ENCODE measurements around the gene SEPTIN10. TPM values are rescaled to one million over a fixed set of nuclear protein-coding genes. Genes with fewer than 3 reads are reported as not detected.

The SEPTIN10 gene
- total and polyA plus RNA-seq, 2 donors (not counting 1 experiment from before 2014, with no cell fraction given) = 90.3 to 99.4 TPM

GRCh38 chr2:109517118-109517889, 96.5 kb downstream of the SEPTIN10 start:
- Histone ChIP-seq H2AFZ (ENCODE audit: low read length) (no peak overlapping the region), H3K4me3 (replicated peaks in 1 of 4; ENCODE audit: control extremely low read depth in 1 of 4, insufficient read depth in 1 of 4, low read depth in 3 of 4, low read length in 4 of 4) (no peak overlapping the region), H3K36me3 (ENCODE audit: control insufficient read depth, insufficient read depth, low read length) (no peaks in the 10 kb centered on the region), H3K9ac (ENCODE audit: insufficient read depth, low read length) (no peak overlapping the region), H3K27ac (ENCODE audit: insufficient read depth, low read length) (no peak overlapping the region), H3K79me2 (ENCODE audit: control insufficient read depth, insufficient read depth, low read length) (no peaks in the 10 kb centered on the region), H3K27me3 (ENCODE audit: control insufficient read depth, insufficient read depth, low read length) (no peaks in the 10 kb centered on the region), H3K9me3 (ENCODE audit: control insufficient read depth, insufficient read depth, low read depth, low read length) (no peaks in the 10 kb centered on the region), H4K20me1 (ENCODE audit: control insufficient read depth, extremely low read depth, insufficient read depth, low read length) (no peaks in the 10 kb centered on the region), H3K4me2 (ENCODE audit: extremely low read depth, insufficient read depth, low read length) (no peak overlapping the region), H3K4me1 (ENCODE audit: control insufficient read depth, extremely low read depth, insufficient read depth, low read length) (peaks cover 10% of the 10 kb centered on the region)
- no peak for DNase-seq (ENCODE audit: low read depth in 2 of 2)
- TF ChIP-seq EZH2 (IDR thresholded peaks at IDR 0.05; ENCODE audit: low read length, missing control alignments) = no peak

GRCh38 chr2:109516445-109517117, 97.2 kb downstream of the SEPTIN10 start:
- Histone ChIP-seq H3K9me3 (ENCODE audit: control insufficient read depth, insufficient read depth, low read depth, low read length) (no peaks in the 10 kb centered on the region), H3K36me3 (ENCODE audit: control insufficient read depth, insufficient read depth, low read length) (no peaks in the 10 kb centered on the region), H3K79me2 (ENCODE audit: control insufficient read depth, insufficient read depth, low read length) (no peaks in the 10 kb centered on the region), H3K4me2 (ENCODE audit: extremely low read depth, insufficient read depth, low read length) (no peak overlapping the region), H2AFZ (ENCODE audit: low read length) (no peak overlapping the region), H3K4me3 (replicated peaks in 1 of 4; ENCODE audit: control extremely low read depth in 1 of 4, insufficient read depth in 1 of 4, low read depth in 3 of 4, low read length in 4 of 4) (no peak overlapping the region), H3K9ac (ENCODE audit: insufficient read depth, low read length) (no peak overlapping the region), H3K4me1 (ENCODE audit: control insufficient read depth, extremely low read depth, insufficient read depth, low read length) (peaks cover 10% of the 10 kb centered on the region), H4K20me1 (ENCODE audit: control insufficient read depth, extremely low read depth, insufficient read depth, low read length) (no peaks in the 10 kb centered on the region), H3K27ac (ENCODE audit: insufficient read depth, low read length) (no peak overlapping the region), H3K27me3 (ENCODE audit: control insufficient read depth, insufficient read depth, low read length) (no peaks in the 10 kb centered on the region)
- peak; percentile 37 to 55 for TF ChIP-seq CTCF (conservative IDR thresholded peaks at IDR 0.05 in 1 of 2, IDR thresholded peaks at IDR 0.05 in 1 of 2; ENCODE audit: low read depth in 1 of 2, low read length in 2 of 2)
- no peak for TF ChIP-seq EZH2 (IDR thresholded peaks at IDR 0.05; ENCODE audit: low read length, missing control alignments)
- peak; percentile 21 to 32 for DNase-seq (ENCODE audit: low read depth in 2 of 2)

GRCh38 chr2:109514857-109515256, 98.9 kb downstream of the SEPTIN10 start:
- no peak for DNase-seq (ENCODE audit: low read depth in 2 of 2)

More at GRCh38 chr2:109514857-109515256, 98.9 kb downstream of the SEPTIN10 start:
- H3K4me3 ChIP-seq (replicated peaks in 1 of 4; ENCODE audit: control extremely low read depth in 1 of 4, insufficient read depth in 1 of 4, low read depth in 3 of 4, low read length in 4 of 4) = no peak overlapping the region
- no peak overlapping the region for H2AFZ ChIP-seq (ENCODE audit: low read length)
- H3K36me3 ChIP-seq (ENCODE audit: control insufficient read depth, insufficient read depth, low read length) = no peaks in the 10 kb centered on the region
- no peak overlapping the region for H3K27ac ChIP-seq (ENCODE audit: insufficient read depth, low read length)
- H3K4me2 ChIP-seq (ENCODE audit: extremely low read depth, insufficient read depth, low read length) = no peak overlapping the region
- H4K20me1 ChIP-seq (ENCODE audit: control insufficient read depth, extremely low read depth, insufficient read depth, low read length) = no peaks in the 10 kb centered on the region
- no peaks in the 10 kb centered on the region for H3K9me3 ChIP-seq (ENCODE audit: control insufficient read depth, insufficient read depth, low read depth, low read length)
- no peaks in the 10 kb centered on the region for H3K27me3 ChIP-seq (ENCODE audit: control insufficient read depth, insufficient read depth, low read length)
- TF ChIP-seq EZH2 (IDR thresholded peaks at IDR 0.05; ENCODE audit: low read length, missing control alignments) (no peak), CTCF (conservative IDR thresholded peaks at IDR 0.05 in 1 of 2, IDR thresholded peaks at IDR 0.05 in 1 of 2; ENCODE audit: low read depth in 1 of 2, low read length in 2 of 2) (no peak)
- peaks cover 12% of the 10 kb centered on the region for H3K4me1 ChIP-seq (ENCODE audit: control insufficient read depth, extremely low read depth, insufficient read depth, low read length)
- H3K9ac ChIP-seq (ENCODE audit: insufficient read depth, low read length) = no peak overlapping the region
- H3K79me2 ChIP-seq (ENCODE audit: control insufficient read depth, insufficient read depth, low read length) = no peaks in the 10 kb centered on the region
